Small intestine (tissue), 7 donors: ENCODE results near the gene RPS28. TPM values are rescaled to one million over a fixed set of nuclear protein-coding genes. Genes with fewer than 3 reads are reported as not detected.
A peak's percentile ranks its signal among the peaks of the same experiment; 100 is the strongest.
"Not testable (repeated sequence)": the region's sequence is repeated elsewhere in the genome, so short reads cannot be mapped to it uniquely, and the experiment has no call there.

Source experiments
- DNase-seq, 2 donors: peaks; one replicate each; pipeline versions ENCODE4 v3.0.0 to v3.0.0-alpha.2; 2013
- FAIRE-seq: peaks from 2 replicates; lab custom pipeline; 2012; peaks lifted over from hg19 to GRCh38; lab: Jason Lieb, UNC
- H3K27ac ChIP-seq, 3 donors: one replicate each; pipeline ENCODE4 v1.5.1; 2013; ENCODE audit warnings: low read length in 2 of 3, mild to moderate bottlenecking in 2 of 3, control low read depth in 1 of 3, inconsistent platforms in 1 of 3, low read depth in 1 of 3, moderate library complexity in 1 of 3
- H3K27me3 ChIP-seq, 3 donors: one replicate each; pipeline ENCODE4 v1.6.1; 2013; ENCODE audit warnings: low read length in 3 of 3, inconsistent platforms in 1 of 3; ENCODE audit not compliant: control insufficient read depth in 3 of 3, insufficient read depth in 3 of 3
- H3K36me3 ChIP-seq, 3 donors: one replicate each; pipeline ENCODE4 v1.6.1; 2013; ENCODE audit warnings: low read length in 3 of 3, inconsistent platforms in 1 of 3, low read depth in 1 of 3, mild to moderate bottlenecking in 1 of 3, moderate library complexity in 1 of 3; ENCODE audit not compliant: control insufficient read depth in 3 of 3, insufficient read depth in 2 of 3
- H3K4me1 ChIP-seq, 3 donors: one replicate each; pipeline ENCODE4 v1.6.1; 2013; ENCODE audit warnings: low read length in 2 of 3, inconsistent platforms in 1 of 3, low read depth in 1 of 3, mild to moderate bottlenecking in 1 of 3, moderate library complexity in 1 of 3; ENCODE audit not compliant: control insufficient read depth in 3 of 3, insufficient read depth in 2 of 3
- H3K4me3 ChIP-seq, 3 donors: one replicate each; pipeline ENCODE4 v1.5.1; 2013; ENCODE audit warnings: low read length in 3 of 3, control low read depth in 1 of 3, inconsistent platforms in 1 of 3, low read depth in 1 of 3, mild to moderate bottlenecking in 1 of 3, moderate library complexity in 1 of 3
- H3K9me3 ChIP-seq, 2 donors: one replicate each; pipeline ENCODE4 v1.6.1; 2013; ENCODE audit warnings: low read depth in 1 of 2, low read length in 1 of 2; ENCODE audit not compliant: control insufficient read depth in 2 of 2, insufficient read depth in 1 of 2
- WGBS, 3 donors: extraction: QIAGEN DNeasy Blood & Tissue Kit; methylation state at CpG; one replicate each; pipeline ENCODE4 v1.1.7; 2013; 5-methylcytosine and 5-hydroxymethylcytosine counted together
- polyA plus RNA-seq, 4 donors: library from polyadenylated mRNA; stranded (reverse) in 3 of 4; unstranded in 1 of 4; fragments of 200-250 nt in 3 of 4; fragments of 120-200 nt in 1 of 4; gene quantifications; one replicate each; pipeline versions ENCODE4 v1.2.1 to v1.2.3, GENCODE V29; 2013
- donor health status: healthy with polysubstance abuse.
- donor health status: control.
- donor health status: control.
- donor health status: Bipolar disorder and iron deficiency.
- donor health status: healthy.

RPS28 gene
- polyA plus RNA-seq, 4 donors, result 449 to 1,226 (median 874) TPM

- H3K9me3 ChIP-seq, H3K27me3 ChIP-seq, H3K4me1 ChIP-seq, H3K27ac ChIP-seq, FAIRE-seq, H3K4me3 ChIP-seq, DNase-seq: not testable (repeated sequence)
- peaks cover 0 to 76% (median 6%) of the 10 kb centered on the region in 3 donors for H3K36me3 ChIP-seq
- WGBS, 3 donors, result 88 to 93% (median 90%) methylated on average over 11 of the region's 11 CpGs
These were observed 6.2 kb upstream of the RPS28 start for GRCh38 chr19:8314981-8315640.

GRCh38 chr19:8316351-8317125, 4.8 kb upstream of the RPS28 start:
- H3K27me3 ChIP-seq, result no peaks in the 10 kb centered on the region
- H3K9me3 ChIP-seq, result no peaks in the 10 kb centered on the region
- DNase-seq, result no peak
- no peak overlapping the region for H3K4me3 ChIP-seq
- WGBS, 3 donors, result 83 to 93% (median 90%) methylated on average over 13 to 14 of the region's 14 CpGs
- no peak overlapping the region for H3K27ac ChIP-seq
- no peak for FAIRE-seq
- peaks cover 0 to 63% (median 6%) of the 10 kb centered on the region in 3 donors for H3K36me3 ChIP-seq
- peaks cover 0 to 8% (median 5%) of the 10 kb centered on the region in 3 donors for H3K4me1 ChIP-seq

- not testable (repeated sequence) for H3K27me3 ChIP-seq, H3K27ac ChIP-seq, FAIRE-seq, DNase-seq, H3K9me3 ChIP-seq, H3K4me3 ChIP-seq
- 74 to 78% (median 77%) methylated on average over 9 of the region's 9 CpGs for WGBS, 3 donors
- peaks cover 5 to 18% (median 10%) of the 10 kb centered on the region in 3 donors for H3K4me1 ChIP-seq
- H3K36me3 ChIP-seq, result peaks cover 0 to 56% (median 8%) of the 10 kb centered on the region in 3 donors
These were observed 2.5 kb upstream of the RPS28 start for GRCh38 chr19:8318835-8319234.

GRCh38 chr19:8319807-8320520, 1.3 kb upstream of the RPS28 start:
- no peak for FAIRE-seq
- Histone ChIP-seq H3K27ac (peak overlapping the region; percentile 87 to 96 (median 89)), H3K27me3 (no peaks in the 10 kb centered on the region), H3K9me3 (no peaks in the 10 kb centered on the region), H3K36me3 (peaks cover 0 to 56% (median 8%) of the 10 kb centered on the region in 3 donors), H3K4me3 (peak overlapping the region in 2 of 3 donors; percentile 95 to 100), H3K4me1 (peaks cover 5 to 18% (median 10%) of the 10 kb centered on the region in 3 donors)
- WGBS, 3 donors, result 80 to 84% (median 82%) methylated on average over 19 of the region's 19 CpGs
- no peak for DNase-seq

GRCh38 chr19:8320564-8321066, 681 bp upstream of the RPS28 start:
- peak overlapping the region; percentile 87 to 96 (median 89) for H3K27ac ChIP-seq
- peak; percentile 21 to 67 for DNase-seq
- peaks cover 5 to 18% (median 10%) of the 10 kb centered on the region in 3 donors for H3K4me1 ChIP-seq
- peak overlapping the region; percentile 73 to 100 (median 95) for H3K4me3 ChIP-seq
- WGBS, 3 donors, result 1% methylated on average over 16 of the region's 16 CpGs
- no peak for FAIRE-seq
- H3K27me3 ChIP-seq, result no peaks in the 10 kb centered on the region
- H3K36me3 ChIP-seq, result peaks cover 0 to 50% (median 2%) of the 10 kb centered on the region in 3 donors
- no peaks in the 10 kb centered on the region for H3K9me3 ChIP-seq

- FAIRE-seq (no peak), DNase-seq (no peak)
- Histone ChIP-seq H3K36me3 (peaks cover 0 to 36% (median 2%) of the 10 kb centered on the region in 3 donors), H3K9me3 (peaks cover 0 to 3% of the 10 kb centered on the region in 2 donors), H3K27me3 (peaks cover 0 to 6% (median 0%) of the 10 kb centered on the region in 3 donors), H3K4me3 (peak overlapping the region; percentile 86 to 100 (median 95)), H3K4me1 (peaks cover 5 to 18% (median 10%) of the 10 kb centered on the region in 3 donors), H3K27ac (peak overlapping the region; percentile 41 to 89 (median 68))
- 4 to 14% (median 6%) methylated on average over 27 to 30 of the region's 30 CpGs for WGBS, 3 donors
These were observed 816 bp downstream of the RPS28 start for GRCh38 chr19:8321986-8322637.

GRCh38 chr19:8322638-8322997, 1.3 kb downstream of the RPS28 start:
- no peak overlapping the region for H3K27ac ChIP-seq
- H3K36me3 ChIP-seq, result peaks cover 0 to 32% (median 2%) of the 10 kb centered on the region in 3 donors
- FAIRE-seq (no peak), DNase-seq (no peak)
- WGBS, 3 donors, result 27 to 50% (median 31%) methylated on average over 7 of the region's 7 CpGs
- H3K4me3 ChIP-seq, result peak overlapping the region in 2 of 3 donors; percentile 95 to 100
- peaks cover 0 to 3% of the 10 kb centered on the region in 2 donors for H3K9me3 ChIP-seq
- H3K4me1 ChIP-seq, result peaks cover 5 to 18% (median 10%) of the 10 kb centered on the region in 3 donors
- H3K27me3 ChIP-seq, result peaks cover 0 to 6% (median 0%) of the 10 kb centered on the region in 3 donors
